ENCODE results near the gene FAM234B.
"Not testable (repeated sequence)": the region's sequence is repeated elsewhere in the genome, so short reads cannot be mapped to it uniquely, and the experiment has no call there.

The FAM234B gene

GRCh38 chr12:13023811-13024530 lies 20.2 kb upstream of the FAM234B start:
- no peak for DNase-seq

GRCh38 chr12:13024531-13024916 lies 19.7 kb upstream of the FAM234B start:
- DNase-seq, result no peak

- no peak for DNase-seq
Observed at GRCh38 chr12:13026286-13026685, 17.9 kb upstream of the FAM234B start.

DNA sequence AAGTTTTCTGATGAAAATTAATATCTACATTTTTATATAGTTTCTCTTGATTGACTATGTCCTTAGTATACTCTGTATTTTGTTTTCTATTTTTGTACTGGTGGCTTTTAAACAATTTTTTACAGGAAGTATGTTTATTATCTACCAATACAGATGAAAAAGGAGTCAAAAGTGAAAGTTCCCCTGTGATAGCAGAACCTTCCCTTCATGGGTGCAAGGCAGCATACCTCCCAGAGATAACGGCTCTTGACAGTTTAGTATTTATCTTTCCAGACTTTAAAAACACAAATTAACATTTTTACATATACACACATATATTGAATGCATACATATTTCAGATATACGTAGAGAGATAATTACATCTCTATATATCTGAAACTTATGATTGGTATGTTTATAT lies 17.1 kb upstream of the FAM234B start:
- DNase-seq, result no peak

DNA sequence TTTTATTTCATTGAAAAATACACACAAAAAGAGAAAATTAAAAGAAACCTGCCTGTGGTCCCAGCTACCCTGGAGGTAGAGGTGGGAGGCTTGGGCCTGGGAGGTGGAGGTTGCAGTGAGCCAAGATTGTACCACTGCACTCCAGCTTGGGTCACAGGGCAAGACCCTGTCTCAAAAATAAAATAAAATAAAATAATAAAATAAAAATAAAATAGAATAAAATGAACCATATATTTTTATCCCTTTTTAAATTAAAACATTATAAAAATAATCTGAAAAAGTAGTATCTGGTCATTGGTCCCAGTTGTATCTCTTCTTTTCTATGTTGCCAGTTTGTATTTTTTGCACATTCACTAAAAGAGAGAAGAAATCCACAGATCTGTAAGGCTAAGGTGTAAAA lies 16.7 kb upstream of the FAM234B start:
- DNase-seq, result no peak

DNA sequence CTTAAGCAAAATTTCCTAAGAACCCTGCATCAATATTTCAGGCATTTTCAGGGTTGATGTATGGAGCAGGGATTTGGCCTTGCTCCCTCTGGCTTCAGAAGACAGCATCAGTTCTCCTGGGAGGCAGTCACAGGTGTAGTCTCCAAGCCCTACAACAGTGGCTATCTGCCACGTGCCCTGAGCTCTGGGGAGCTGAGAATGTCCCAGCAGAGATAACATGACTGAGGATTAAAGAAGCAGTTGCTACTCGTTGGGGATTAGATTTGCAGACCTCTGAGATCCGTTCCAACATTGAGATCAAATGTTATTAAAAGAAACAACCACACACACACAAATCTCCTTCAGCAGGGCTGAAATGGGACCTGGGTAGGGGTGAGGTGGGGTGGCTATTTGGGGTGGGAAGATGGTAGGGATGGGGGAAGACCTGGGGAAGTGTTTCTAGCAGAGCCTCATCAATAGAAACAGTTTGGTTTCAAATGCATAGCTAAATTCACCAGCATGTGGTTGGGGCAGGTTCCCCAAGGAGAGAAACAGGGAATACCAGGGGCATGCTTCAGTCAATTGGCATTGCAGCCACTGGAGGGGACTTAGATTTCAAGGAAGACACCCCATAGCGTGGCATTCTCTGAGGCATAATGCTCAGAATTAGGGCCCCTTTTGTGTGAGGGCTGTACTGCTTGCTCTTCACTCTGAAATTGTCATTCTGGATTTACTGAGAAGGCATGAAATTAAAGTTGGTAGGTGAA lies 15.2 kb upstream of the FAM234B start:
- no peak for DNase-seq

- DNase-seq, result peak; percentile 18
Observed at GRCh38 chr12:13030541-13031291, 13.5 kb upstream of the FAM234B start.

DNA sequence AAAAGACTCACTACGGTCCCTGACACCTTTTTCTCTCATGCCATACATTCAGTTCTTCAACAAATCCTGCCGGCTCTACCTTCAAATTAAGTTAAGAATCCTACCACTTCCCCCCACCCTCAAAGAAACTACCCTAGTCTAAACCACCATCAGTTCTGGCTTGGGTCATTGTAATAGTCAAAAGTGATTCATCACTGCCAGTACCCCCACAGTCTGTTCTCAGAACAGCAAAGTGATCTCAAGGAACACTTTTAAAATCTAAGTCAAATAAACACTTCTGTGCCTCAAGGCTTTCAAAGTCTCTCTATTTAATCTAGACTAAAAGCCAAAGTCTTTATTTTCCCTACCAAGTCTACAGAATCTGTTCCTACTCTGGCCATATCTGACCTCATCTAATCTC lies 12.0 kb upstream of the FAM234B start:
- DNase-seq, result no peak

DNA sequence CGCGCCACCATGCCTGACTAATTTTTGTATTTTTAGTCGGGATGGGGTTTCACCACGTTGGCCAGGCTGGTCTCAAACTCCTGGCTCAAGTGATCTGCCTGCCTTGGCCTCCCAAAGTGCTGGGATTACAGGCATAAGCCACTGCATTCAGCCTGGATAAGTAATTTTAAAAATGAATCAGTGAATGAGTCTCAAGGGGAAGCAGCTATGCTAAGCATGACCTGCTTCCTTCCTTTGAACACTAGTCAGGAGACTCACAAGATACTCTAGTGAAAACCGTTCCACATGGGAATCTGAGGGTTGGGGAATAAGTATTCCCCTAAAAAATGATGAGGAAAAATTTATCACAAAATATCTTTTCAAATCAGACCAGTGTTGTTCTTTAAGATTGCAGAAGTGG lies 10.7 kb upstream of the FAM234B start:
- DNase-seq, result no peak

GRCh38 chr12:13035335-13035734 lies 8.8 kb upstream of the FAM234B start:
- not testable (repeated sequence) for DNase-seq

DNA sequence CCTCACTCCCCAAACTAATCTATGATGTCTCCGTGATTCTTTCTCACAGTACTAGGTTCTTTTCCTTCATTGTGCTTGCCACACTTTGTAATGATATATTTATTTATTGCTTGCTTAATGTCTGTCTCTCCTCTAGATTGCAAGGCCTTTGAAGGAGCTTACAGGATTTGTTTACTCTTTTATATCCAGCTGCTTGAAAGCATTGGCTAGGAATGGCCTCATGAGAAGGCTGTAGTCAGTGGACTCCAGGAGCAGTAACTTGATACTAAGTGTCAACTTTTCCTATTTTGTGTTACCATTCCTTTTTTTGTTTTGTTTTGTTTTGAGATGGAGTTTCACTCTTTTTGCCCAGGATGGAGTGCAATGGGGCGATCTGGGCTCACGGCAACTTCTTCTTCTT lies 7.3 kb upstream of the FAM234B start:
- DNase-seq, result no peak

- DNase-seq, result peak; percentile 15
Observed at GRCh38 chr12:13038491-13039161, 5.6 kb upstream of the FAM234B start.

DNA sequence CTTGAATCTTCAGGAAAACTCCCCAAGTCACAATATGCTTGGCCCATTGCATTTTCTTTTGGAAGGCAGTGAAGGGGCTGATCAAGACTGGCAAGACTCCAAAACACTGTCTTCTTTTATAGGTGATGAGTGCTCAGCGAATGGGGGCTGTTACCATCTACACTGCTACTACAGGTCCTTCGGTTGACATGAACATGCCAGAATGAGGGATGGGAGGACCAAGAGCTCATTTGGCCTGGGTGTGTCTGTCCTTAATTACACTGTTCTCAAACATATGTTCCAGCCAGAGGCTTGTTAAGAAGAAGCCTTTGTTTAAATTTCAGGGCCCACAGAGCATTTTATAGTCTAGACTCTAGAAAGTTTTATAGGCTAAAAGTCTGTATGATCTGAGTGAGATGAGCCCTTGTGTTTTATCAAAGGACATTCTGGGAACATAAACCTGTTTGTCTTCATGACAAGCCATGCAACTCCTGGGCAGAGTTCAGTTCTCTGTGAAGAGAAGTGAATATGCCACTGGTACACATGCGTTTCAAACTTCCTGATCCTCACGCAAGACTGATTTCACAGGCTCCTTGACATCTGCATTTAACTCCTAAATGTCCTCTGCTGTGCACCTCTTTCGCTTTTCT lies 4.7 kb upstream of the FAM234B start:
- DNase-seq, result peak; percentile 77

DNA sequence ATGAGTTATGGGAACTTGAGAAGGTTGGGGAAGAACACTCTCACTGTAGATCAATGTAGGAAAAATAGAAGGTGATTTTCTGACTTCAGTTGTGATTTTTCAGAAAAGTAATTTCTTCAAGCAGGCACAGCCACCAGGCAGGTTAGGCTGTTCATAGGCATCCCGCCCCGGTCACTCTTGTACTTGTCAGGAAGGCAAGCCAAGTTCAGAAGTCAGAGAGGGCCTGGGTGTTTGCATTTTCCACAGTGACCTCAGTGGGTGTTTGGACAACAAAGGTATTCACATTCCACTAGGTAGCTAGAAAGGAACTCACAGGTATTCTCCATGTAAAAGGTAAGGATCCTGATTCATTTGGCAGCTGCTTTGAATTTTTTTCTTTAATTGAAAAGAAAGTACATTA lies 3.0 kb upstream of the FAM234B start:
- DNase-seq, result no peak

DNA sequence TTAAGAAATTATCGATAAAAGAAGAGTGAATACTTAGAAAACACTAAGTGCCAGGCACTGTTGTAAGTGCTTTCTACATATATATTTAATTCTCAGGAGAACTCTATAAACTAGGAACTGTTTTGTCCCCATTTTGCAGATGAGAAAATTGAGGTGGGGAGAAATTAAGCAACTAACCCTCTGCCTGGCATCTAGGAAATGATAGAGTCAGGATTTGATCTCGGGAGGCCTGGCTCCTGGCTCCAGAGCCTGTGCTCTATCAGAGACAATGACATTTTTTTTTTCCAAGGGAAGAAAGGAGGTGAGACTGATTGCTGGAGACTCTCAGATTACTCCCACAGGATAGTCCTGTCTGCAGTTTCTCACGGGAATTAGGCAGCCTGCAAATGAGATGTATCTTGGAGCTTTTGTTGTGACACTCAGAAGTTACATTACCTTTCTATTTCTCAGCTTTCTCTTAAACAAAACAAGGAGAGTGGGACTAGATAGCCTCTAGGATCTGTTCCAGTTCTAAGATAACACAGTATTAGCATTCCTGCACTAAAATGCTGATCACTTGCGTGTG lies 1.4 kb upstream of the FAM234B start:
- no peak for DNase-seq

DNA sequence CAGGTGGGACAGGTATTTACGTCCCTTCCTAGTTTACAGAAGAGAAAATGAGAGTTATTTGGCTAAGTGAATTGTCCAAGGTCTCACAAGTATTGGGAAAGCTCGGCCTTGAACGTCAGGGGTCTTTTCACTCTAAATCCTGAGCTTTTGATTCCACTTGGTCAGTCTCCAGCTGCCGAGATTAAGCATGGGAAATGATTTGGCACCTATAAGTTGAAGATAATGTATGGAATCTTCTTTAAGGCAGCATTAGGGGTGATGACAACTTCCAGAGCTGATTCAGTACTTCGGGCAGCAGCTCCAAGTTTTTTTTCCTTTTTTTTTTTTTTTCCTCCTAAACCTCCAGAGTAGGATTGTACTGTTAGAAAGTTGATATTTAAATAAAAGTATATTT lies 722 bp downstream of the FAM234B start:
- no peak for DNase-seq

- no peak for DNase-seq
Observed at GRCh38 chr12:13045816-13046215, 1.6 kb downstream of the FAM234B start.

DNA sequence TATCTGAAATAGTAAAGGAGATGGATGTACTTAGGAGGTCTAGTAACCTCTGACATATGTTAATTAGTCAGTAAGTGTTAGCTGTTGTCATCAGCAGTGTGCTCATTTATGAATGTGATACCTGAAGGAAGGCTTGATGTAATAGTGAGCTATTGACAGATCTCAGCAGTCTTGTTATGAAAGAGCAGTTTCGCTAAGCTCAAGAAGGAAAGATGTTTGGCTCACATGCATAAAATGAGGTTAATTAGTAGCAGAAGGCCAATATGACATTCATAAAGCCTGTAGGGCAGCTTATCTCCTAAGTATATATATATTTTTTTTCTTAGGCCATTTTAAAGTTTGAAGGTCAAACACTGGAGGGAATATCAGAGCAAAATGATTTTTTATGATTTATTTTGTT lies 2.8 kb downstream of the FAM234B start:
- DNase-seq, result peak; percentile 9

DNA sequence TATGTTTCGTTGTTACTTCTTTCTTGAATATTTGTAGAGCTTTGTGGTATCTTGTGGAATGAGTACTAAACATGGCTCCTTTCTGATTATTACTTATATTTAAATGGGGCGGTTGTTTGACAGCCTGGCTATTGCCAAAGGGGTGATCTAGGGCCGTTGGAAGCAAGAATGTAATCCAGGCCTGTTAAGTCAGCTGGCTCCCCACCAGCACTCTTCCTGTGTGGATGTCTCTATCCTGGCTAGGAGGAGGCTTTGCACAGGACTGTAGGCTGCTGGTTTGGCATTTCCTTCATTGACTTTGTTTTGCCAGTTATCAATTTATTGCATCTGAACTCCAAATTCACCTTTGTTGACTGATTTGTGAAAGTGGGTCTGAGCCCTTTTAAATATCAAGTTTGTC lies 5.6 kb downstream of the FAM234B start:
- peak; percentile 3 for DNase-seq

DNA sequence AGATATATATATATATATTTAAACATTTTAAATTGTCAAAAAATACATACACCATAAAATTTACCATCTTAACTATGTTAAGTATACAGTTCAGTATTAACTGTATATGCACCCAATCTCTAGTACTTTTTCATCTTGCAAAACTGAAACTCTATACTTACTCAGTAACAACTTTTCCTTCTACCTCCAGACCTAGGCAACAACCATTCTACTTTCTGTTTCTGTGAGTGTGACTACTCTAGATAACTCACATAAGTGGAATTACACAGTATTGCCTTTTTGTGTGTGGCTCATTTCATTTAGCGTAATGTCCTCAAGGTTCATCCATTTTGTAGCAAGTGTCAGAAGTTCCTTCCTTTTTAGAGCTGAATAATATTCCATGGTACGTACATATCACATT lies 8.2 kb downstream of the FAM234B start:
- no peak for DNase-seq

DNA sequence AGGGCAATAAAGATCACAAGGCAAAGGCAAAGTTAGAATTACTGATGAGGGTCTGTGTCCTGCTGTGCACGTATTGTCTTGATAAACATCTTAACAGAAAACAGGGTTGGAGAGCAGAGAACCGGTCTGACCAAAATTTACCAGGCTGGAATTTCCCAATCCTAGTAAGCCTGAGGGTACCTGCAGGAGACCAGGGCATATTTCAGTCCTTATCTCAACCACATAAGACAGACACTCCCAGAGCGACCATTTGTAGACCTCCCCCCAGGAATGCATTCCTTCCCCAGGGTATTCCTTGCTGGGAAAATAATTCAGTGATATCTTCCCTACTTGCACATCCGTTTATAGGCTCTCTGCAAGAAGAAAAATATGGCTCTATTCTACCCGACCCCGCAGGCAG lies 9.4 kb downstream of the FAM234B start:
- DNase-seq, result not testable (repeated sequence)

GRCh38 chr12:13060581-13060980 lies 16.4 kb downstream of the FAM234B start:
- no peak for DNase-seq

- DNase-seq, result peak; percentile 9
Observed at GRCh38 chr12:13061377-13061776, 17.2 kb downstream of the FAM234B start.
